Stimulated activated naive B cell treated with anti-CD40 and anti-IgM and Interleukin-4, amounts not matched to agents 10 μg/mL and 1 μg/mL and 100 μg/mL, for 72 hours (primary cell): Measurements from ENCODE around the gene ZFPL1.

ENCODE experiments used
- ATAC-seq, 2 donors: fragments of 150-1000 bp; cut with Tn5 transposase; replicated peaks; 2 replicates each; pipeline ENCODE4 v1.10.0; 2021; ENCODE audit warnings: moderate library complexity in 1 of 2
- DNase-seq: peaks from one replicate; pipeline ENCODE4 v3.0.0; 2021
- H3K27ac Mint-ChIP-seq: one replicate; pipeline ENCODE4 v1.8.0; 2022; ENCODE audit warnings: mild to moderate bottlenecking, mixed read lengths
- H3K27me3 Mint-ChIP-seq, 2 donors: one replicate each; pipeline ENCODE4 v1.8.0; 2022; ENCODE audit warnings: mixed read lengths in 2 of 2
- H3K36me3 Mint-ChIP-seq, 2 donors: one replicate each; pipeline ENCODE4 v1.8.0; 2022; ENCODE audit warnings: mixed read lengths in 2 of 2, mild to moderate bottlenecking in 1 of 2
- H3K4me1 Mint-ChIP-seq, 2 donors: one replicate each; pipeline ENCODE4 v1.8.0; 2022; ENCODE audit warnings: mixed read lengths in 2 of 2, mild to moderate bottlenecking in 1 of 2
- H3K4me3 Mint-ChIP-seq, 2 donors: one replicate each; pipeline ENCODE4 v1.8.0; 2022; ENCODE audit warnings: mild to moderate bottlenecking in 2 of 2, mixed read lengths in 2 of 2, moderate library complexity in 1 of 2
- H3K9me3 Mint-ChIP-seq, 2 donors: one replicate each; pipeline ENCODE4 v1.8.0; 2022; ENCODE audit warnings: mixed read lengths in 2 of 2, mild to moderate bottlenecking in 1 of 2

ZFPL1 gene

DNA sequence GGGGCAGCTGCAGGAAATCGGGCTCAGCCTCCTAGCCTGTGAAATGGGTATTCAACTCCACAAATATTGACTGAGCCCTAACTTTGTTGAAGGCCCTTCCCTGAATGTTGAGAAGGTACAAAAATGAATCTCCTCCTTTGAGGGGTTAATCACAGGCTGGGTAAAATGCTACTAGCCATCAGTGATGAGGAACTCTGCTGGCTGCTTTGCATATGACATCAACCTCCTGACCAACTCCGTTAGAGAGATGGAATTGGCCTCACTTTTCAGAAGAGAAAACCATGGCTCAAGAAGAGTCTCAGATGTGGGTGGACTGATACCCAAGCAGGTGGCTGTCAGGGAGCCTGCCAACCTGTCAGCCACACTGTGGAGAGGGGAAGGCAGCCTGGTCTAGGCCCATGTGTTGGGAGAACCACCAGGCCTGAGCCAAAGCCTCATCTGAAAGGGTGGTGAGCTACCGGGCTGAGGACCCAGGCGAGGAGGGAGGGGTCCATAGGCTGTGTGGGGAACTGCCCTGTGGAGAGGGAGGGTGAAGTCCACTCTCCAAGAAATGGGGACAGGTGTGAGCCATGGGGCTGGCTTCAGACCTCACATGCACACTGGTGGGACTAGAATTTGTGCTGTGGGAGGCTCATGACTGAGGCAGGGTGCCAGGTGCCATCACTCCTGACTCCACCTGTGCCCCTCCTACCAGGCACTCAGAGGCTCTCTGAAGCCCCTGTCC lies 12.0 kb upstream of the ZFPL1 start:
- Mint-ChIP-seq H3K27me3 (no peaks in the 10 kb centered on the region), H3K27ac (no peak overlapping the region), H3K36me3 (peaks cover 2 to 4% of the 10 kb centered on the region in 2 donors), H3K9me3 (no peaks in the 10 kb centered on the region), H3K4me1 (peaks cover 3 to 5% of the 10 kb centered on the region in 2 donors), H3K4me3 (no peak overlapping the region)
- no peak for DNase-seq
- ATAC-seq: peak in 1 of 2 donors; percentile 42

GRCh38 chr11:65072631-65072966 lies 11.4 kb upstream of the ZFPL1 start:
- ATAC-seq (no peak), DNase-seq (no peak)
- Mint-ChIP-seq H3K27ac (no peak overlapping the region), H3K4me1 (peaks cover 3 to 5% of the 10 kb centered on the region in 2 donors), H3K4me3 (no peak overlapping the region), H3K27me3 (no peaks in the 10 kb centered on the region), H3K36me3 (peaks cover 4 to 7% of the 10 kb centered on the region in 2 donors), H3K9me3 (no peaks in the 10 kb centered on the region)

- H3K4me1 Mint-ChIP-seq: peaks cover 16 to 30% of the 10 kb centered on the region in 2 donors
Measured at GRCh38 chr11:65077451-65077850, 6.6 kb upstream of the ZFPL1 start.

GRCh38 chr11:65078151-65078550 lies 5.9 kb upstream of the ZFPL1 start:
- Mint-ChIP-seq H3K4me3 (no peak overlapping the region), H3K4me1 (peaks cover 16 to 34% of the 10 kb centered on the region in 2 donors), H3K27ac (peak overlapping the region; percentile 44), H3K27me3 (no peaks in the 10 kb centered on the region), H3K36me3 (peaks cover 9 to 17% of the 10 kb centered on the region in 2 donors), H3K9me3 (no peaks in the 10 kb centered on the region)
- peak; percentile 89 for ATAC-seq
- DNase-seq: peak; percentile 35

More at GRCh38 chr11:65077451-65077850, 6.6 kb upstream of the ZFPL1 start:
- Mint-ChIP-seq H3K9me3 (no peaks in the 10 kb centered on the region), H3K36me3 (peaks cover 9 to 17% of the 10 kb centered on the region in 2 donors), H3K27ac (no peak overlapping the region), H3K4me3 (no peak overlapping the region), H3K27me3 (no peaks in the 10 kb centered on the region)
- DNase-seq (no peak), ATAC-seq (no peak)

DNA sequence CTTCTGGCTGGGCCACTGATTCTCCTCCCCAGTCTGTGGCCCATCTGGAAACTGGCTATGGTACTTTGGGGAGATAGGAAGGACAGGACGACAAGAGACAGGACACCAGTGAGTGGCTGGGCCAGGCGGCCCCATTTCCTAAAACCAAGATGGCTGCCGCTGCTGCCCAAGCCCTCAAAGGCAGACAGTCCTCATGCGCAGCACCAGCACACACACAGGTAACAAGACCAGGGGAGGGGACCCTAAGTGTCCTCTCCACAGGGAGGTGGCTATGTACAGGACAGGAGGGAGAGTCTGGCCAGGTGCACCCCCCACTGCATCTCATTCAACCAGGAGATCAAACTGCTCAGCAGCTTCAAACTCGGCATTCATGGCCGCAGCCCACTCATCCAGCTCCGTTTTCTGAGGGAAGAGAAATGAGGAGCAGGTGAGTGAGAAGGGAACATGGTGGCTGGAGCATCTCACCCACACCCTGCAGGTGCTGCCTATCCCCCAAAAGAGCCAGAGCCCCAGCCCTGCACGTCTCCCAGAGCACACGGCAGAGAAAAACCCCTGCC lies 5.2 kb upstream of the ZFPL1 start:
- peaks cover 21 to 42% of the 10 kb centered on the region in 2 donors for H3K4me1 Mint-ChIP-seq
- H3K9me3 Mint-ChIP-seq: no peaks in the 10 kb centered on the region
- ATAC-seq (no peak), DNase-seq (no peak)
- peak overlapping the region in 1 of 2 donors; percentile 17 for H3K4me3 Mint-ChIP-seq
- H3K27ac Mint-ChIP-seq: no peak overlapping the region
- H3K27me3 Mint-ChIP-seq: no peaks in the 10 kb centered on the region
- peaks cover 9 to 19% of the 10 kb centered on the region in 2 donors for H3K36me3 Mint-ChIP-seq

- H3K27ac Mint-ChIP-seq: peak overlapping the region; percentile 98
- H3K9me3 Mint-ChIP-seq: no peaks in the 10 kb centered on the region
Measured at GRCh38 chr11:65083134-65083833, 738 bp upstream of the ZFPL1 start.

GRCh38 chr11:65084598-65085375 lies 765 bp downstream of the ZFPL1 start:
- H3K4me1 Mint-ChIP-seq: peaks cover 29 to 46% of the 10 kb centered on the region in 2 donors
- H3K4me3 Mint-ChIP-seq: peak overlapping the region; percentile 99 to 100
- no peak for DNase-seq
- peaks cover 37 to 52% of the 10 kb centered on the region in 2 donors for H3K36me3 Mint-ChIP-seq
- no peaks in the 10 kb centered on the region for H3K27me3 Mint-ChIP-seq
- peak in 1 of 2 donors; percentile 15 for ATAC-seq
- peak overlapping the region; percentile 98 for H3K27ac Mint-ChIP-seq
- H3K9me3 Mint-ChIP-seq: no peaks in the 10 kb centered on the region

More at GRCh38 chr11:65083134-65083833, 738 bp upstream of the ZFPL1 start:
- peak overlapping the region; percentile 99 to 100 for H3K4me3 Mint-ChIP-seq
- H3K4me1 Mint-ChIP-seq: peaks cover 37 to 56% of the 10 kb centered on the region in 2 donors
- peaks cover 24 to 37% of the 10 kb centered on the region in 2 donors for H3K36me3 Mint-ChIP-seq
- H3K27me3 Mint-ChIP-seq: no peaks in the 10 kb centered on the region
- DNase-seq (no peak), ATAC-seq (peak in 1 of 2 donors; percentile 1)

GRCh38 chr11:65085446-65085845 lies 1.4 kb downstream of the ZFPL1 start:
- Mint-ChIP-seq H3K27ac (peak overlapping the region; percentile 42), H3K4me3 (peak overlapping the region; percentile 99 to 100), H3K36me3 (peaks cover 37 to 53% of the 10 kb centered on the region in 2 donors), H3K27me3 (no peaks in the 10 kb centered on the region), H3K4me1 (peaks cover 29 to 45% of the 10 kb centered on the region in 2 donors), H3K9me3 (no peaks in the 10 kb centered on the region)
- no peak for ATAC-seq
- DNase-seq: no peak

DNA sequence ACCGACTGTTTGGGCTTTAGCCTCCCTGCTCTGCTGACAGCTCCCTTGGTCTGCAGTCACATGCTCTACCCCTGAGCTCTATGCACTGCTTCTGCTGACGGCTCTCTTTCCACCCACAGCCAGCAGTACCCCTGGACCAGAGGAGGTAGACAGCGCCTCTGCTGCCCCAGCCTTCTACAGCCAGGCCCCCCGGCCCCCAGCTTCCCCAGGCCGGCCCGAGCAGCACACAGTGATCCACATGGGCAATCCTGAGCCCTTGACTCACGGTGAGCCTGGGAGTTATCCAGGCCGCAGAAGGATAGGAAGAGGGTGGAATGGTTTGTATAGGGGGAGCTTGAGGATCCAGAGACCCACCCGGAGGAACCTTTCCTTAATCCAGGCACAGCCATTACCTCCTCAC lies 2.8 kb downstream of the ZFPL1 start:
- DNase-seq (no peak), ATAC-seq (no peak)
- Mint-ChIP-seq H3K4me3 (no peak overlapping the region), H3K27me3 (no peaks in the 10 kb centered on the region), H3K4me1 (peaks cover 24 to 32% of the 10 kb centered on the region in 2 donors), H3K9me3 (no peaks in the 10 kb centered on the region), H3K27ac (no peak overlapping the region), H3K36me3 (peaks cover 33 to 49% of the 10 kb centered on the region in 2 donors)

DNA sequence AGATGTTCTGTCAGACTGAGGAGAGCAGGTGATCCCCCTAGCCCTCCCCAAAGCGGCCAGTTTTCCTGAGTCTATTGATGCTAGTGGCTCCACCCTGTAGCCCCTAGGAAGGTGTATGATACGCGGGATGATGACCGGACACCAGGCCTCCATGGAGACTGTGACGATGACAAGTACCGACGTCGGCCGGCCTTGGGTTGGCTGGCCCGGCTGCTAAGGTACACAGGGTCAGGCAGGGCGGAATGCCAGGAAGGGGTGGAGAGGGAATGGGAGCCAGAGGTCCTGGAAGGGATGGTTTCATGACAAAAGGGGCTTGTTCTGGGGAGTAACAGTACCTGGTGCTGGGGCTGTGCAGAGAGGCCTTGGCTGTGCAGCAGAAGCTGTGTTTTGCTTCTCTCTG lies 3.2 kb downstream of the ZFPL1 start:
- H3K36me3 Mint-ChIP-seq: peaks cover 33 to 49% of the 10 kb centered on the region in 2 donors
- H3K4me3 Mint-ChIP-seq: no peak overlapping the region
- H3K4me1 Mint-ChIP-seq: peaks cover 24 to 32% of the 10 kb centered on the region in 2 donors
- no peaks in the 10 kb centered on the region for H3K9me3 Mint-ChIP-seq
- no peaks in the 10 kb centered on the region for H3K27me3 Mint-ChIP-seq
- ATAC-seq (no peak), DNase-seq (no peak)
- no peak overlapping the region for H3K27ac Mint-ChIP-seq

GRCh38 chr11:65087827-65088226 lies 3.8 kb downstream of the ZFPL1 start:
- Mint-ChIP-seq H3K27ac (no peak overlapping the region), H3K4me1 (peaks cover 27 to 35% of the 10 kb centered on the region in 2 donors), H3K9me3 (no peaks in the 10 kb centered on the region), H3K4me3 (no peak overlapping the region), H3K27me3 (no peaks in the 10 kb centered on the region), H3K36me3 (peaks cover 33 to 49% of the 10 kb centered on the region in 2 donors)
- no peak for ATAC-seq
- DNase-seq: no peak

DNA sequence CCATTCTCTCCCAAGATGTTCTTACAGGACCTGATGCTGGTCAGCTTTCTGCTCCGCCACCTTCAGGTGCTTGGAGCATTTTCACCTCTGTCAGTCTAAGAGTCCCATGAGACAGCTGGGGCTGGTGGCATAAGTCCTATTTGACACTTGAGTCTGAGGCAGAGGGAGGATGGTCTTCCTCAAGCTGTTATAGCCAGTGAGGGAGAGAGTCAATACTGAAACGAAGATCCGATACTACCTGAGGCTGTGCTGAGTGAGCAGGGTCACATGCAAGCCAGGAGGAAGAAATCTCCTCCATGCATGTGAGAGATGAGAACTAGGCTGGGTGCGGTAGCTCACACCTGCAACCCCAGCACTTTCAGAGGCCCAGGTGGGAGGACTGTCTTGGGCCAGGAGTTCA lies 5.6 kb downstream of the ZFPL1 start:
- peaks cover 33 to 41% of the 10 kb centered on the region in 2 donors for H3K36me3 Mint-ChIP-seq

DNA sequence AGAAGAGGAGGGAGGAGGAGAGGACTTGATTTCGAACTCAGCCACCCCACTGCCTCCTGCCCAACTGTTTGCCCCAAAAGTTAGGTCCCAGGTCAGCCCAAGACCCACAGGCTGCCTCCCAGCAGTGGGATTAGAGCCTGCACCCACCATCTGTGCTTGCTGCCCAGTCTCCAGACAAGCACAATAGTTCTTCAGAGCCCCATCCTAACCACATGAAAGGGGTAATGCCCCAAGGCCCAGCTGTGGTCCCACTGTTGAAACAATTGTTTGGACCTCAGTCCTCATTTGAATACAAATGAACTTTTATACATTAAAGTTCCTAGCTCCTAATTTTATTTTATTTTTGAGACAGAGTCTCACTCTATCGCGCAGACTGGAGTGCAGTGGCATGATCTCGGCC lies 6.6 kb downstream of the ZFPL1 start:
- Mint-ChIP-seq H3K27ac (no peak overlapping the region), H3K4me1 (peaks cover 8 to 9% of the 10 kb centered on the region in 2 donors), H3K27me3 (no peaks in the 10 kb centered on the region)

More for the DNA sequence above, 5.6 kb downstream of the ZFPL1 start:
- no peak overlapping the region for H3K4me3 Mint-ChIP-seq
- H3K27me3 Mint-ChIP-seq: no peaks in the 10 kb centered on the region
- peaks cover 15 to 17% of the 10 kb centered on the region in 2 donors for H3K4me1 Mint-ChIP-seq
- no peak for DNase-seq
- no peak overlapping the region for H3K27ac Mint-ChIP-seq
- H3K9me3 Mint-ChIP-seq: no peaks in the 10 kb centered on the region
- ATAC-seq: no peak

GRCh38 chr11:65095427-65095826 lies 11.4 kb downstream of the ZFPL1 start:
- H3K36me3 Mint-ChIP-seq: peaks cover 2 to 6% of the 10 kb centered on the region in 2 donors
- H3K27me3 Mint-ChIP-seq: no peaks in the 10 kb centered on the region
- no peaks in the 10 kb centered on the region for H3K9me3 Mint-ChIP-seq
- peaks cover 11 to 22% of the 10 kb centered on the region in 2 donors for H3K4me1 Mint-ChIP-seq
- DNase-seq (no peak), ATAC-seq (no peak)
- H3K4me3 Mint-ChIP-seq: peak overlapping the region; percentile 86 to 88
- peak overlapping the region; percentile 99 for H3K27ac Mint-ChIP-seq

More for the DNA sequence above, 6.6 kb downstream of the ZFPL1 start:
- no peak for ATAC-seq
- DNase-seq: no peak
- Mint-ChIP-seq H3K9me3 (no peaks in the 10 kb centered on the region), H3K4me3 (no peak overlapping the region), H3K36me3 (peaks cover 28 to 36% of the 10 kb centered on the region in 2 donors)
